Measurements from ENCODE around the gene MAP3K20. TPM values are rescaled to one million over a fixed set of nuclear protein-coding genes. Genes with fewer than 3 reads are reported as not detected.
"Not testable (repeated sequence)": the region's sequence is repeated elsewhere in the genome, so short reads cannot be mapped to it uniquely, and the experiment has no call there.

Gene MAP3K20
- total and polyA plus RNA-seq, 7 donors: 41.8 to 533 (median 366) TPM

GRCh38 chr2:173159791-173160463 is 84.3 kb downstream of the MAP3K20 start:
- Histone ChIP-seq H3K9me3 (peaks cover 4% of the 10 kb centered on the region), H3K4me3 (peak overlapping the region; percentile 39), H3K4me1 (peaks cover 64% of the 10 kb centered on the region), H3K27ac (peak overlapping the region; percentile 83), H3K27me3 (ENCODE audit: insufficient read depth in 3 of 3, low read length in 2 of 3) (no peaks in the 10 kb centered on the region), H3K36me3 (ENCODE audit: insufficient read depth in 1 of 2, low read depth in 1 of 2) (no peaks in the 10 kb centered on the region)
- DNase-seq (peak; percentile 90 to 94), ATAC-seq (peak; percentile 96 to 99 (median 98))
- intact Hi-C loops (cut with DNase I): loop anchor here in 1 of 2 donors (10.0 kb wide), 1 partner anchor 55 kb away; no protein-coding TSS in a partner anchor
- TF ChIP-seq, protein P1, sequence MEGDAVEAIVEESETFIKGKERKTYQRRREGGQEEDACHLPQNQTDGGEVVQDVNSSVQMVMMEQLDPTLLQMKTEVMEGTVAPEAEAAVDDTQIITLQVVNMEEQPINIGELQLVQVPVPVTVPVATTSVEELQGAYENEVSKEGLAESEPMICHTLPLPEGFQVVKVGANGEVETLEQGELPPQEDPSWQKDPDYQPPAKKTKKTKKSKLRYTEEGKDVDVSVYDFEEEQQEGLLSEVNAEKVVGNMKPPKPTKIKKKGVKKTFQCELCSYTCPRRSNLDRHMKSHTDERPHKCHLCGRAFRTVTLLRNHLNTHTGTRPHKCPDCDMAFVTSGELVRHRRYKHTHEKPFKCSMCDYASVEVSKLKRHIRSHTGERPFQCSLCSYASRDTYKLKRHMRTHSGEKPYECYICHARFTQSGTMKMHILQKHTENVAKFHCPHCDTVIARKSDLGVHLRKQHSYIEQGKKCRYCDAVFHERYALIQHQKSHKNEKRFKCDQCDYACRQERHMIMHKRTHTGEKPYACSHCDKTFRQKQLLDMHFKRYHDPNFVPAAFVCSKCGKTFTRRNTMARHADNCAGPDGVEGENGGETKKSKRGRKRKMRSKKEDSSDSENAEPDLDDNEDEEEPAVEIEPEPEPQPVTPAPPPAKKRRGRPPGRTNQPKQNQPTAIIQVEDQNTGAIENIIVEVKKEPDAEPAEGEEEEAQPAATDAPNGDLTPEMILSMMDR (IDR thresholded peaks at IDR 0.05): no peak
- WGBS, 3 donors: 4 to 11% (median 4%) methylated on average over 1 of the region's 1 CpG

DNA sequence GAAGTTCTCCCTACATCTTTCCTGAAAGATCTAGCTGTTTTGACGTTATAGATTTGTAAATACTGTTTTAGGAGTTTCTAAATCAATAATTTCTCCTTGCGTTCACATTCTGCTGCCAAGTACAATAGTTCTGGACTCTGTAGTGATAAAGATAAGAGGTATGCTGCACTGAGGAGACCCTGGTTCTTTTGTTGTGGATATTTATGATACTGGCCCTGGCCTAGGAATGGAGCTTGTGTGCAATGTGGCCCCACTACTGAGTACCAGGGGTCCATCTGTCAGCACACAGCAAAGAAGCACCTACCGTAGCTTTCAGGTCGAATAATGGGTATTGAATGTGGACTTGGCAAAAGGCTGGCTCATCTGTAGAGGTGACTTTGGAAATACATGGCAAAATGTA is 85.0 kb downstream of the MAP3K20 start:
- H3K4me1 ChIP-seq: peaks cover 69% of the 10 kb centered on the region
- H3K4me3 ChIP-seq: peak overlapping the region; percentile 39

DNA sequence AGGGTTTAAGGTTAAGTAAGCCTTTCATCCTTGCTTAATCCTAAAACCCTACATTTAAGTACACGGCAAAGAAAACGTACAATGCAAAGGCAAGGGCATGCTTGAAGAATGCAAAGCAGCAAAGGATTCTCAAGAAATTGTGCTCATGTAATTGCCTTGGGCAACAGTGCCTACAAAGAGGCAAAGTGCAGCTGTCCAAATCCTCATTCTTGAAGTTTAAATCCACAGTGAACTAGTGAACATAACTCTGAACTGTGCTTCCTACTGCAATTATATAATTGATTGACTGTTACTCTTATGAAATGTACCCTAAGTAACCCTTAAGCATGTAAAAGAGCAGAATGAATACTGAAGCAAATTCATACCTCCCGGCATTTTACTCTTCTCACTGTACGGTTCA is 85.4 kb downstream of the MAP3K20 start:
- TF ChIP-seq, protein P1 (IDR thresholded peaks at IDR 0.05): no peak
- H3K4me3 ChIP-seq: peak overlapping the region; percentile 39
- H3K4me1 ChIP-seq: peaks cover 73% of the 10 kb centered on the region
- no peaks in the 10 kb centered on the region for H3K27me3 ChIP-seq (ENCODE audit: insufficient read depth in 3 of 3, low read length in 2 of 3)
- no peaks in the 10 kb centered on the region for H3K36me3 ChIP-seq (ENCODE audit: insufficient read depth in 1 of 2, low read depth in 1 of 2)
- DNase-seq (no peak), ATAC-seq (no peak)
- H3K9me3 ChIP-seq: peaks cover 4% of the 10 kb centered on the region
- intact Hi-C loops (cut with DNase I): no loop called here
- H3K27ac ChIP-seq: peak overlapping the region; percentile 83
- 74 to 87% (median 83%) methylated on average over 4 of the region's 4 CpGs for WGBS, 3 donors

More for the DNA sequence above, 85.0 kb downstream of the MAP3K20 start:
- intact Hi-C loops (cut with DNase I): no loop called here
- no peak for DNase-seq
- no peaks in the 10 kb centered on the region for H3K36me3 ChIP-seq (ENCODE audit: insufficient read depth in 1 of 2, low read depth in 1 of 2)
- no peaks in the 10 kb centered on the region for H3K27me3 ChIP-seq (ENCODE audit: insufficient read depth in 3 of 3, low read length in 2 of 3)
- no peak for ATAC-seq
- TF ChIP-seq, protein P1 (IDR thresholded peaks at IDR 0.05): no peak
- peak overlapping the region; percentile 83 for H3K27ac ChIP-seq
- H3K9me3 ChIP-seq: peaks cover 4% of the 10 kb centered on the region
- 80 to 90% (median 82%) methylated on average over 4 of the region's 4 CpGs for WGBS, 3 donors

DNA sequence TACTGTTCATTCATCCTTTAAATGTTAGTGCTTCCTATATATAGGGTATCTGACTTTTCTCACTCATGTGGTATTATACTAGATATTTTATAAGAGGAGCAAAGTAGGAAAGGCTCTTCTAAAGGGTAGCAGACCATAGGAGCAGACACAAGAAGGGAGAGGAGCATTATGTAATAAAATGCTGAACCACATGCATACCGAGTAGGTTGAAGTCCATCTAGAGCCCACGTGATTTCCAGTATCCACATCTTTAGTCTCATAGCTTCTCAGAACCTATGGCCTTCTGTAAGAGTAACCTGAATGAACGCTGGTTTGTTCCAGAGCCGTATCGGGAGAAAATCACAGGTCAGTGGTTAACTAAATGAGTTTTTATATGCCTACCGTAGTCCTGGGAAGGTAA is 85.9 kb downstream of the MAP3K20 start:
- Histone ChIP-seq H3K4me1 (peaks cover 73% of the 10 kb centered on the region), H3K9me3 (peaks cover 4% of the 10 kb centered on the region), H3K27me3 (ENCODE audit: insufficient read depth in 3 of 3, low read length in 2 of 3) (no peaks in the 10 kb centered on the region), H3K36me3 (ENCODE audit: insufficient read depth in 1 of 2, low read depth in 1 of 2) (no peaks in the 10 kb centered on the region), H3K4me3 (peak overlapping the region; percentile 39), H3K27ac (peak overlapping the region; percentile 83)
- TF ChIP-seq, protein P1 (IDR thresholded peaks at IDR 0.05): no peak
- intact Hi-C loops (cut with DNase I): no loop called here
- ATAC-seq (no peak), DNase-seq (no peak)
- WGBS, 3 donors: 85 to 94% (median 87%) methylated on average over 6 of the region's 6 CpGs

- DNase-seq; H3K27me3 ChIP-seq (ENCODE audit: insufficient read depth in 3 of 3, low read length in 2 of 3); ATAC-seq; H3K27ac ChIP-seq; H3K36me3 ChIP-seq (ENCODE audit: insufficient read depth in 1 of 2, low read depth in 1 of 2); H3K4me3 ChIP-seq; H3K9me3 ChIP-seq; intact Hi-C loops (cut with DNase I): not testable (repeated sequence)
- peaks cover 60% of the 10 kb centered on the region for H3K4me1 ChIP-seq
- WGBS, 3 donors: 93 to 100% (median 95%) methylated on average over 1 of the region's 1 CpG
These were observed 87.7 kb downstream of the MAP3K20 start for GRCh38 chr2:173163357-173163756.
